HepG2 (cell line): Measurements from ENCODE around the gene TRNT1. TPM values are rescaled to one million over a fixed set of nuclear protein-coding genes. Genes with fewer than 3 reads are reported as not detected.

Source experiments
- ATAC-seq: fragments of 200-7000 bp; cut with Tn5 transposase; 3 replicates; pipeline ENCODE4 v1.9.1; 2020; ENCODE audit warnings: mild to moderate bottlenecking, moderate library complexity
- BruUV-seq: library from RNA; stranded (reverse); fragments of 400-500 nt; replicated peaks from 2 replicates; lab custom pipeline; 2021; lab: Mats Ljungman, UMichigan
- CTCF ChIA-PET: fragments of 300-600 bp; formaldehyde crosslinking; extraction: SDS; loops from one replicate; lab custom pipeline; 2021; ENCODE audit warnings: low total read pairs, inconsistent platforms, low intra/inter-chr PET ratio; lab: Yijun Ruan, JAX
- POLR2A ChIA-PET: fragments of 350-600 bp; sonication (Branson Sonifier 250); formaldehyde crosslinking; loops from one replicate; lab custom pipeline; 2020; ENCODE audit warnings: antibody characterized with exemption, inconsistent platforms; lab: Yijun Ruan, JAX
- DNase-seq: peaks from one replicate; pipeline ENCODE4 v3.0.0-alpha.2; 2015; ENCODE audit warnings: low spot score
- FAIRE-seq: peaks from 3 replicates; lab custom pipeline; 2011; peaks lifted over from hg19 to GRCh38; lab: Jason Lieb, UNC
- H2AFZ ChIP-seq: one replicate; pipeline ENCODE4 v1.6.1; 2011; ENCODE audit warnings: low read length, inconsistent platforms
- H3K27ac ChIP-seq: fragments of 300-600 bp; 3 replicates; pipeline ENCODE4 v1.8.0; 2011; ENCODE audit warnings: mixed run types, mild to moderate bottlenecking, mixed read lengths, low read length, inconsistent platforms; ENCODE audit not compliant: insufficient read depth; ENCODE audit errors: extremely low read length
- H3K27me3 ChIP-seq, 2 experiments: fragments of 200-600 bp in 1 of 2; 2 replicates in 1 of 2; 3 replicates in 1 of 2; pipeline versions ENCODE4 v1.6.0 to v1.8.0; 2011; ENCODE audit warnings: low read length in 2 of 2, mild to moderate bottlenecking in 2 of 2, moderate library complexity in 2 of 2, inconsistent platforms in 1 of 2; ENCODE audit not compliant: insufficient read depth in 2 of 2, control insufficient read depth in 1 of 2
- H3K36me3 ChIP-seq, 2 experiments: fragments of 200-600 bp in 1 of 2; replicated peaks in 1 of 2; 2 replicates in 1 of 2; 3 replicates in 1 of 2; pipeline versions ENCODE4 v1.5.1 to v1.8.0; 2011; ENCODE audit warnings: low read length in 2 of 2, inconsistent platforms in 1 of 2; ENCODE audit not compliant: insufficient read depth in 2 of 2, control insufficient read depth in 1 of 2
- H3K4me1 ChIP-seq: 2 replicates; pipeline ENCODE4 v1.5.1; 2012; ENCODE audit warnings: low read length, inconsistent platforms; ENCODE audit not compliant: insufficient read depth
- H3K4me2 ChIP-seq: 2 replicates; pipeline ENCODE4 v1.6.0; 2011; ENCODE audit warnings: low read depth, low read length, inconsistent platforms
- H3K4me3 ChIP-seq, 3 experiments: fragments of 200-600 bp in 1 of 3; sonication (generic), shearing (Covaris generic) in 1 of 3; replicated peaks in 1 of 3; 2 replicates each; pipeline ENCODE4 v1.5.1; 2011 to 2016; ENCODE audit warnings: low read length in 3 of 3, inconsistent platforms in 2 of 3, low read depth in 2 of 3, mild to moderate bottlenecking in 2 of 3, control low read depth in 1 of 3, mixed read lengths in 1 of 3; ENCODE audit not compliant: insufficient read depth in 1 of 3
- H3K79me2 ChIP-seq: one replicate; pipeline ENCODE4 v1.6.1; 2011; ENCODE audit warnings: low read length, inconsistent platforms; ENCODE audit not compliant: insufficient read depth
- H3K9ac ChIP-seq: 2 replicates; pipeline ENCODE4 v1.6.0; 2011; ENCODE audit warnings: mild to moderate bottlenecking, low read depth, low read length, inconsistent platforms; ENCODE audit not compliant: insufficient read depth
- H3K9me3 ChIP-seq: 2 replicates; pipeline ENCODE4 v1.5.1; 2012; ENCODE audit warnings: mild to moderate bottlenecking, low read length
- H4K20me1 ChIP-seq: 2 replicates; pipeline ENCODE4 v1.6.0; 2011; ENCODE audit warnings: inconsistent platforms, mild to moderate bottlenecking, low read length, moderate library complexity; ENCODE audit not compliant: insufficient read depth
- GPN1 ChIP-seq: sonication (generic); formaldehyde crosslinking; IDR thresholded peaks from 2 replicates; pipeline ENCODE4 v1.5.1; 2020; ENCODE audit warnings: missing genetic modification reagents, borderline replicate concordance
- HDAC2 ChIP-seq: sonication (generic); formaldehyde crosslinking; IDR thresholded peaks from 2 replicates; pipeline ENCODE4 v1.4.0; 2020; ENCODE audit warnings: missing genetic modification reagents
- RBM22 ChIP-seq: fragments of 200-400 bp; formaldehyde crosslinking; optimal IDR thresholded peaks from 2 replicates; pipeline ENCODE3; 2017; ENCODE audit warnings: mild to moderate bottlenecking, low read length, moderate library complexity
- RCOR2 ChIP-seq: IDR thresholded peaks from 2 replicates; pipeline ENCODE4 v1.6.1; 2016; ENCODE audit warnings: missing biosample characterization, missing genetic modification reagents
- RORA ChIP-seq: sonication (generic); formaldehyde crosslinking; IDR thresholded peaks from 2 replicates; pipeline ENCODE4 v1.5.0; 2020; ENCODE audit warnings: mild to moderate bottlenecking, missing genetic modification reagents, moderate library complexity
- ZNF569 ChIP-seq: sonication (generic); formaldehyde crosslinking; IDR thresholded peaks from 2 replicates; pipeline ENCODE4 v1.5.0; 2020; ENCODE audit warnings: mild to moderate bottlenecking, missing genetic modification reagents, moderate library complexity, borderline replicate concordance
- WGBS: methylation state at CpG from one replicate; pipeline ENCODE4 v1.1.6; 2017; ENCODE audit warnings: low lambda C conversion rate; 5-methylcytosine and 5-hydroxymethylcytosine counted together
- in situ Hi-C: cut with HindIII; loops from 2 replicates; pipeline ENCODE4 v1.10.0; 2017; ENCODE audit warnings: low pct_unique_long_range_greater_than_20kb; ENCODE audit not compliant: extremely low pct_ligation_motif_present
- intact Hi-C: fragments of 100-400 bp; cut with micrococcal nuclease; formaldehyde crosslinking; loops from one replicate; pipeline ENCODE4 v1.10.0; 2022; ENCODE audit not compliant: unreplicated experiment
- polyA plus RNA-seq, 8 experiments: library from polyadenylated mRNA; depleted of rRNA in 3 of 8; stranded (reverse) in 7 of 8; unstranded in 1 of 8; fragments of >200 nt; fragmentation: Illumina TruSeq in 4 of 8; extraction: Trizol in 4 of 8; gene quantifications; 2 replicates each; pipeline versions ENCODE4 v1.2.1 to v1.2.3, GENCODE V29; 2011 to 2016; ENCODE audit warnings: low read depth in 4 of 8, missing spikeins in 1 of 8, mixed read lengths in 1 of 8; ENCODE audit not compliant: insufficient read depth in 1 of 8
- total RNA-seq, 5 experiments: library from RNA; depleted of rRNA; stranded (reverse); fragments of >200 nt; fragmentation: Illumina TruSeq; extraction: Trizol; gene quantifications; 2 replicates each; pipeline ENCODE4 v1.2.3, GENCODE V29; 2016; ENCODE audit warnings: low read depth in 1 of 5
- TF ChIP-seq, protein P1 (sequence below): sonication (generic); formaldehyde crosslinking; IDR thresholded peaks from 2 replicates; pipeline ENCODE4 v1.4.0; 2020; ENCODE audit warnings: missing genetic modification reagents
- TF ChIP-seq, protein P2 (sequence below): sonication (generic); formaldehyde crosslinking; IDR thresholded peaks from 2 replicates; pipeline ENCODE4 v1.4.0; 2020; ENCODE audit warnings: mild to moderate bottlenecking, missing genetic modification reagents
- TF ChIP-seq, protein P3 (sequence below): sonication (generic); formaldehyde crosslinking; IDR thresholded peaks from 2 replicates; pipeline ENCODE4 v1.4.0; 2020; ENCODE audit warnings: mild to moderate bottlenecking, missing genetic modification reagents
- TF ChIP-seq, protein P4 (sequence below): sonication (generic); formaldehyde crosslinking; IDR thresholded peaks from 2 replicates; pipeline ENCODE4 v1.8.0; 2022; ENCODE audit warnings: low read depth, missing genetic modification reagents

Gene TRNT1
- total and polyA plus RNA-seq, 2 of the 13 experiments (the other 11 are each of a cell fraction or from before 2014, with no cell fraction given), result 9.4 to 27.7 TPM

DNA sequence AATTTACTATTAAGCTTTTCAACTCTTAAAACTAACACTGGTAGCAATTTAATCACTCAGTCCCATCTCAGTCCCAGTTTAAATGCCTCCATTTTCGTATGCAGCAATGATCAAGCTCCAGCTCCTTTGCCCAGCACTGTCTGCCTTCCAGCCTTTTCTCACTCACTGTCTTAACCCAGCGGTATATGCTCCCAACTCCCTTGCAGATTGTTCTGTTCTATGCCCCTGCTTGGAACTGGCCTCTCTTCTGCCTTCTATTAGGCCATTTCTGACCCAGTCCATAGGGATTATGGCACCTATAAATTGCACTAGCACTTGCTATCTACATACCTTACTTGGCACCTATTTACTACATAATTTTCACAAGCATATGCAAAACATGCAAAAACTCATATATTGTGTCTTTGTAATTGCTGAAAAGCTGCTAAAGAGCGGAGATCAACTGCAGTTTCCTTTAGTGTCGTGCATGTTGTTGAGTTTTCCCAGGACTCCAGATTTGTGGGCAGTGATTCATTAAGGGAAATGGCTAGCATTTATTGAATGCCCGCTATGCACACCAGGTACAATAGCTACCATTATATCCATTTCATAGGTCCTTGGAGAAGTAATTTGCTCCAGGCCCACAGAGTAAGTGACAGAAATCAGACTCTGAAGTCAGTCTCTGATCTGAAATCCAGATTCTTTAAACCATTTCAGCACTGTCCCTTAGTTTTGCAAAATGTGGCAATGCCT is 28.3 kb downstream of the TRNT1 start:
- no peak overlapping the region for H3K27ac ChIP-seq
- ChIA-PET POLR2A (no interaction called here), CTCF (no interaction called here)
- no peaks in the 10 kb centered on the region for H3K27me3 ChIP-seq
- no peaks in the 10 kb centered on the region for H3K9me3 ChIP-seq
- DNase-seq (no peak), FAIRE-seq (no peak), ATAC-seq (no peak)
- H3K4me3 ChIP-seq, result no peak overlapping the region
- TF ChIP-seq, protein P1, sequence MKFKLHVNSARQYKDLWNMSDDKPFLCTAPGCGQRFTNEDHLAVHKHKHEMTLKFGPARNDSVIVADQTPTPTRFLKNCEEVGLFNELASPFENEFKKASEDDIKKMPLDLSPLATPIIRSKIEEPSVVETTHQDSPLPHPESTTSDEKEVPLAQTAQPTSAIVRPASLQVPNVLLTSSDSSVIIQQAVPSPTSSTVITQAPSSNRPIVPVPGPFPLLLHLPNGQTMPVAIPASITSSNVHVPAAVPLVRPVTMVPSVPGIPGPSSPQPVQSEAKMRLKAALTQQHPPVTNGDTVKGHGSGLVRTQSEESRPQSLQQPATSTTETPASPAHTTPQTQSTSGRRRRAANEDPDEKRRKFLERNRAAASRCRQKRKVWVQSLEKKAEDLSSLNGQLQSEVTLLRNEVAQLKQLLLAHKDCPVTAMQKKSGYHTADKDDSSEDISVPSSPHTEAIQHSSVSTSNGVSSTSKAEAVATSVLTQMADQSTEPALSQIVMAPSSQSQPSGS, result no peak
- TF ChIP-seq ZNF569 (CRISPR knock-in tag) (no peak), RBM22 (peak; percentile 85)
- intact Hi-C loops (no loop called here), in situ Hi-C loops (no loop called here)
- no peaks in the 10 kb centered on the region for H3K79me2 ChIP-seq
- no peaks in the 10 kb centered on the region; the same call in 1 of the 2 replicates for H4K20me1 ChIP-seq
- no peak overlapping the region for H2AFZ ChIP-seq
- H3K4me2 ChIP-seq, result no peak overlapping the region
- no peaks in the 10 kb centered on the region for H3K4me1 ChIP-seq
- 96% methylated on average over 5 of the region's 5 CpGs for WGBS
- peaks cover 3 to 69% of the 10 kb centered on the region in 2 experiments for H3K36me3 ChIP-seq
- H3K9ac ChIP-seq, result no peak overlapping the region
- no TSS peak for BruUV-seq

DNA sequence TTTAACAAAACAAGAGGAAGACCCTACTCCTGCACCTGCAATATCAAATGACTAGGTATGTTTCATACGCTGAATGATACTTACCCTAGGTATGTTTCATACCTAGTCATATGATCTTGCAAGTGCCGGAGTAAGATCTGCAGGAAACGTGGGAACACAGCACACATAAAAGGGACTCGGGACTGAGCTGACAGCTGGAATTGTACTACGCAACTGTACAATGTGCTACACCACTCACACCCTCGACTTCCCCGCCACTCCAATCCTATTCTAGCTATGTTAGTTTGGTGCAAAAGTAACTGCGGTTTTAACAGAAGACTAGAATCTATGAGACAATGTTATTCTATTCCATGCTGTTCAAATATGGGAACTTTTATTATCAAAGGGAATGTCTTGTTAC is 30.7 kb downstream of the TRNT1 start:
- no peaks in the 10 kb centered on the region for H3K9me3 ChIP-seq
- FAIRE-seq, result no peak
- WGBS, result 98% methylated on average over 8 of the region's 8 CpGs
- H3K9ac ChIP-seq, result no peak overlapping the region
- ATAC-seq, result peak; percentile 39
- H3K4me3 ChIP-seq, result no peak overlapping the region
- CTCF ChIA-PET, result no interaction called here
- no peaks in the 10 kb centered on the region; the same call in 1 of the 2 replicates for H4K20me1 ChIP-seq
- no peak overlapping the region for H2AFZ ChIP-seq
- in situ Hi-C loops (no loop called here), intact Hi-C loops (no loop called here)
- peaks cover 3 to 69% of the 10 kb centered on the region in 2 experiments for H3K36me3 ChIP-seq
- POLR2A ChIA-PET, result no interaction called here
- no peak overlapping the region for H3K27ac ChIP-seq
- no peaks in the 10 kb centered on the region for H3K4me1 ChIP-seq
- DNase-seq, result no peak
- H3K79me2 ChIP-seq, result no peaks in the 10 kb centered on the region
- no peak overlapping the region for H3K4me2 ChIP-seq
- BruUV-seq, result no TSS peak
- H3K27me3 ChIP-seq, result no peaks in the 10 kb centered on the region; a peak in 1 of 5 replicates
- TF ChIP-seq RCOR2 (CRISPR knock-in tag), result no peak
- TF ChIP-seq HDAC2 (CRISPR knock-in tag), result no peak
- TF ChIP-seq, protein P2, sequence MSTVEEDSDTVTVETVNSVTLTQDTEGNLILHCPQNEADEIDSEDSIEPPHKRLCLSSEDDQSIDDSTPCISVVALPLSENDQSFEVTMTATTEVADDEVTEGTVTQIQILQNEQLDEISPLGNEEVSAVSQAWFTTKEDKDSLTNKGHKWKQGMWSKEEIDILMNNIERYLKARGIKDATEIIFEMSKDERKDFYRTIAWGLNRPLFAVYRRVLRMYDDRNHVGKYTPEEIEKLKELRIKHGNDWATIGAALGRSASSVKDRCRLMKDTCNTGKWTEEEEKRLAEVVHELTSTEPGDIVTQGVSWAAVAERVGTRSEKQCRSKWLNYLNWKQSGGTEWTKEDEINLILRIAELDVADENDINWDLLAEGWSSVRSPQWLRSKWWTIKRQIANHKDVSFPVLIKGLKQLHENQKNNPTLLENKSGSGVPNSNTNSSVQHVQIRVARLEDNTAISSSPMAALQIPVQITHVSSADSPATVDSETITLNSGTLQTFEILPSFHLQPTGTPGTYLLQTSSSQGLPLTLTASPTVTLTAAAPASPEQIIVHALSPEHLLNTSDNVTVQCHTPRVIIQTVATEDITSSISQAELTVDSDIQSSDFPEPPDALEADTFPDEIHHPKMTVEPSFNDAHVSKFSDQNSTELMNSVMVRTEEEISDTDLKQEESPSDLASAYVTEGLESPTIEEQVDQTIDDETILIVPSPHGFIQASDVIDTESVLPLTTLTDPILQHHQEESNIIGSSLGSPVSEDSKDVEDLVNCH (CRISPR knock-in tag), result no peak
- no peak for TF ChIP-seq RORA (CRISPR knock-in tag)
- TF ChIP-seq, protein P3, sequence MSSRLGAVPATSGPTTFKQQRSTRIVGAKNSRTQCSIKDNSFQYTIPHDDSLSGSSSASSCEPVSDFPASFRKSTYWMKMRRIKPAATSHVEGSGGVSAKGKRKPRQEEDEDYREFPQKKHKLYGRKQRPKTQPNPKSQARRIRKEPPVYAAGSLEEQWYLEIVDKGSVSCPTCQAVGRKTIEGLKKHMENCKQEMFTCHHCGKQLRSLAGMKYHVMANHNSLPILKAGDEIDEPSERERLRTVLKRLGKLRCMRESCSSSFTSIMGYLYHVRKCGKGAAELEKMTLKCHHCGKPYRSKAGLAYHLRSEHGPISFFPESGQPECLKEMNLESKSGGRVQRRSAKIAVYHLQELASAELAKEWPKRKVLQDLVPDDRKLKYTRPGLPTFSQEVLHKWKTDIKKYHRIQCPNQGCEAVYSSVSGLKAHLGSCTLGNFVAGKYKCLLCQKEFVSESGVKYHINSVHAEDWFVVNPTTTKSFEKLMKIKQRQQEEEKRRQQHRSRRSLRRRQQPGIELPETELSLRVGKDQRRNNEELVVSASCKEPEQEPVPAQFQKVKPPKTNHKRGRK (CRISPR knock-in tag), result no peak
- TF ChIP-seq, protein P4, sequence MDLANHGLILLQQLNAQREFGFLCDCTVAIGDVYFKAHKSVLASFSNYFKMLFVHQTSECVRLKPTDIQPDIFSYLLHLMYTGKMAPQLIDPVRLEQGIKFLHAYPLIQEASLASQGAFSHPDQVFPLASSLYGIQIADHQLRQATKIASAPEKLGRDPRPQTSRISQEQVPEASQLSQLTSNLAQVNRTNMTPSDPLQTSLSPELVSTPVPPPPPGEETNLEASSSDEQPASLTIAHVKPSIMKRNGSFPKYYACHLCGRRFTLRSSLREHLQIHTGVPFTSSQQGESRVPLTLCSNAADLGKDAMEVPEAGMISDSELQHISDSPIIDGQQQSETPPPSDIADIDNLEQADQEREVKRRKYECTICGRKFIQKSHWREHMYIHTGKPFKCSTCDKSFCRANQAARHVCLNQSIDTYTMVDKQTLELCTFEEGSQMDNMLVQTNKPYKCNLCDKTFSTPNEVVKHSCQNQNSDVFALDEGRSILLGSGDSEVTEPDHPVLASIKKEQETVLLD, result no peak
- no peak for TF ChIP-seq GPN1 (CRISPR knock-in tag)
